GM21526 (cell line): ENCODE data around the gene SPATA13.

Source experiments
- ATAC-seq: cut with Tn5 transposase; IDR thresholded peaks from one replicate; pipeline ENCODE4 v1.9.1; 2021; ENCODE audit warnings: moderate library complexity; ENCODE audit not compliant: unreplicated experiment, low FRiP score

The SPATA13 gene

DNA sequence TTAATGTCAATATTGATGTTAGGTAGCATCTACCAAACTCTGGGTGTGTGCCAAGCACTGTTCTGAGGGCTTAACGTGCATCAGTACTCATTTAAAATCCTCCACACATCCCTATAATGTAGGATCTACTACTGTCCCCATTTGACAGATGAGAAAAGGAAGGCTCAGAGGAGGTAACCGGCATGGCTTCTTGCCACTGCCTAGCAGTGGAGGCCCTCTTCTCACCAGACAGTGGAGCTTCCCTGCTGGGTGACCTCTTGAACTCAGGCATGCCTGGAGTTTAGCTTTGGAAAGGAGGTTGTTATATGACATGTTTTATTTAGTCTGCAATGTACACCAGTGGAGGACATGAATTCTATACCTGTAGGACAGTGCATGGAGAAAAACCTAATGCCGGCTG is 2.1 kb downstream of the SPATA13 start:
- ATAC-seq = no peak

DNA sequence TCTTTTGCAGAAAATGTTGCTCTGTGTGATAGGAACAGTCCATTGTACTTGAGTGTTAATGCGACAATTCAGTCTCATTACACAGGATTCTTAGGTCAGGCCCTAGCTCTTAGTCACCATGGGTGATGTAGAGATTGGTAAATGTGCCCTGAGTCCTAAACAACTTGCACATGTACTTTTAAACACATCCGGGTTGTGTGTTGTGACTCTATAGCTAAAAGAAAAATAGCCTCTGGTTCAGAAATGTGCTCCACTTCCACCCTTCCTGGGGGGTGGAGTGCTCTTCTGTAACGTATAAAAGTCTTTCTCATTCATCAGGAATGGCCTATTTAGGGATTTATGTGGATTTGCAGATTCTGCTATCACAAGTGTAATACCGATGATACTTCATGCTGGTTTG is 5.2 kb downstream of the SPATA13 start:
- no peak for ATAC-seq

DNA sequence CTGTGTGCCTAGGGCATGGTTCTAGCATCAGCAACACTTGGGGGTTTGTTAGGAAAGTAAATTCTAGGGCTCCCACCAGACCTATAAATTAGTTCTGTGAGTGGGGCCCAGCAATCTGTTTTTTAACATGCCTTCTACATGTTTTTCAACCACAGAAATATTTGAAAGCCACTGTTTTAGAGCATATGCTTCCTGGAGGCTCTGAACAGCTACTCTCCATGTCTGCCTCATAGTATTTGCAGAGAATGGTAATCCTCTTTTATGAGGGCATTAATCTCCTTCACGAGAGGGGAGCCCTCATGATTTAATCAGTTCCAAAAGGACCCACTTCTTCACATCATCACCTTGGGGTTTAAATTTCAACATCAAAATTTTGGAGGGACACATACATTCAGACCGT is 6.0 kb downstream of the SPATA13 start:
- ATAC-seq = no peak

DNA sequence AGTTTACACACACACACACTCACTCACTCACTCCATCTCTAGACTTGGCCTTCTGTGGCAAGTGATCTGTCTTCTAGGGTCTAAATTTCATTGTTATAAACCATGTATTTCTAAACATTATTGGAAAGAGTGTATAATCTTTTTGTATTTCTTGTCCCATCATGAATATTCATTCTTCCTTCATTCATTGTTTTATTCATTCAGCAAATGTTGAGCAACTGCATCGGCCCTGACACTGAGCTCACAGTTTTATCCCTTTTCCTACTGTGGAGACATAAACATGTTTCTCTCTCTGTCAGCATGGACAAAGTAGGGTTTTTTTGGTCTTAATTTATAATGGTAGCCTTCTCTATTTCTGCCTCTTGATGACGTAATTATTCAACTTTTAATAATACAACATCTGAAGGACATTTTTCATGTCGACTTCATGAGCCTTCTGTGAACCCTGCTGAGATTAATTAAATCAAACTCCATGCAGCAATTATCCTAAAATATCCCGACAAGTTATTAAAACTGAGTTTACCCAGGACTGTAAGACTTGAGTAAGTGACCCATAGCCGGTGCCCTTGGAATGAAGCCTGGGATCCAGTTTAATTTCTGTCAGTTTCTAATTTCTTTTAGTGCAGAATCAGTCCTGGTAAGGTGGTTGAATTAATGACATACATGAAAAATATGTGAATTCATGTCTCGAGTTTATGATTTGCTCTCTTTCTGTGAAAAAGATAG is 7.3 kb downstream of the SPATA13 start:
- no peak for ATAC-seq

DNA sequence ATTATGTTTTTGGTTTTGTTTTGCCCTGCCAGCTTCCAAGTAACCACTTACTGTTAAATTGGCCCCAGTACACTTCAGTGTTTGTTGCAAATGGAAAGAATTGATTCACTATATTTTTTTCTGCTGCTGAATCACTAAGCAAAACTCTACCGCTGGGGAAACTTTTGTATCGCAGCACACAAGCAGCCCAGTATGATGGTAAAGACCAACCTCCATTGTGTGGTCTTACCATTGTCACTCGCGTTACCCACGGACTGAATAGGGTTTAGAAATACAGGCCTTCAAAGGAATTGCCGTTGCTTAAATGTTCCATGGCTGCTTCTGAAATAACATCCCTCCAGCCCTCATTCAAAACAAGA is 7.9 kb downstream of the SPATA13 start:
- ATAC-seq = no peak

DNA sequence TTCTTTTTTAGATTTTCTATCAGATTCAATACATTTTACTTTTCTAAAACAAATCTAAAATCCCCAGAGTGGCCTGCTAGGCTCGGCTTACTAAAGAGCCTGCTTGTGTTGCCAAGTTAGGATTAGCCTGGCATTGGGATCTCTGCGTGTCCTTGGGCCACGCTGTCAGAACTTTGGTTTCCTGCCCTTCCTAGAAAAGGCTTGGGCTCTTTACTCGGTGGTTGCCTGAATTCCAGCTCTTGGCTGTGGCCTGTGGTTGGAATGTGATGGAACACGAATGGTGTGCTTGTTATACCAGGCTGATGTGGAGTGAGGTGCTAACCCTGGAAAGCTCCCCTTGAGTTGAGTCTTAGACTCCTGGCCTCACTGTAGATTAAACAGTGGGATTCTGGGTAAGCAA is 8.5 kb downstream of the SPATA13 start:
- no peak for ATAC-seq

DNA sequence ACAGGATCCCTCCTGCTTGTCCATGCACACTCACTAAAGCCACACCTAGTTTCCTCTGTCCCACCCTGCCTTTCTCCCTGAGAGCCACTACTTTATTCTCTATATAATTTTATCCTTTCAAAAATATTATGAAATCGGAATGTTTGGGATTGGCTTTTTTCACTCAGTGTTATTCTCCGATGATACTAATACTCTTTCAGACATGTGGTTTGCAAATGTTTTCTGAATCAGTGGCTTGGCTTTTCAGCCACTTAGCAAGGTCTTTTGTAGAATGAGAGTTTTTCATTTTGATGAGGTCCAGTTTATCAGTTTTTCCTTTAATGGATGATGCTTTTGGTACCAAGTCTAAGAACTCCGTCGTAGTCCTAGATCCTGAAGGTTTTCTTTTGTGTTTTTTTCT is 11.6 kb downstream of the SPATA13 start:
- ATAC-seq = no peak

DNA sequence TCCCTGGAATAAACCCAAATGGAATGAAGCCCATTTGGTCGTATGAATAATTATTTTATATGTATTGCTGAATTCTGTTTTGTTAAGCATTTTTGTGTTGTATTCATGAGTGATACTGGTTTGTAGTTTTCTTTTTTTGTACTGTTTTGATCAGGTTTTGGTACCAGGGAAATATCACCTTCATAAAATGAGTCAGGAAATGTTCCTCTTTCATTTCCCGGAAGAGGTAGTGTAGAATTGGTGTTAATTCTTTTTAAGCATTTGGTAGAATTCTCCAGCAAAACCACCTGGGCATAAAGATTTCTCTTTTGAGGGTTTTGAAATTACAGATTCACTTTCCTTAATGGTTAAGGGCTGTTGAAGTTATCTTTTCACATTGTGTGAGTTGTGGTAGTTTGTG is 13.3 kb downstream of the SPATA13 start:
- ATAC-seq = no peak

DNA sequence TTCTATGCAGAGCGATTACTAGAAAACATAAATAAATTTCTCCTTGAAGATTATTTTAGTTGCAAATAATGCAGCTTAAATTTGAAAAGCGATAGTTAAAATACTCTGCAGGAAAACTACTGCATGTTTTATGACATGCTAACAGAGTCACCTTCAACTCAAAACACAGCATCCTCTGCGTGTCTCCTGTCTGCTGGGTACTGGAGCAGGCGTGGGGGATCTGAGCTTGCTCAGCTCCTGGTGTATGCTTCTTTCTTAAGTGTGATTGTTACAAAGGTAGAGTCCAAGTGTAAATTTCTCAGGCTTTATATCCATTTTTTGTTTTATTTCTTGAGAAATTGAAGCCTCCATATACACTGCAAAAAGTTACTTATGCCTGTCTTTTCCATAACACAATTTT is 15.3 kb downstream of the SPATA13 start:
- no peak for ATAC-seq

DNA sequence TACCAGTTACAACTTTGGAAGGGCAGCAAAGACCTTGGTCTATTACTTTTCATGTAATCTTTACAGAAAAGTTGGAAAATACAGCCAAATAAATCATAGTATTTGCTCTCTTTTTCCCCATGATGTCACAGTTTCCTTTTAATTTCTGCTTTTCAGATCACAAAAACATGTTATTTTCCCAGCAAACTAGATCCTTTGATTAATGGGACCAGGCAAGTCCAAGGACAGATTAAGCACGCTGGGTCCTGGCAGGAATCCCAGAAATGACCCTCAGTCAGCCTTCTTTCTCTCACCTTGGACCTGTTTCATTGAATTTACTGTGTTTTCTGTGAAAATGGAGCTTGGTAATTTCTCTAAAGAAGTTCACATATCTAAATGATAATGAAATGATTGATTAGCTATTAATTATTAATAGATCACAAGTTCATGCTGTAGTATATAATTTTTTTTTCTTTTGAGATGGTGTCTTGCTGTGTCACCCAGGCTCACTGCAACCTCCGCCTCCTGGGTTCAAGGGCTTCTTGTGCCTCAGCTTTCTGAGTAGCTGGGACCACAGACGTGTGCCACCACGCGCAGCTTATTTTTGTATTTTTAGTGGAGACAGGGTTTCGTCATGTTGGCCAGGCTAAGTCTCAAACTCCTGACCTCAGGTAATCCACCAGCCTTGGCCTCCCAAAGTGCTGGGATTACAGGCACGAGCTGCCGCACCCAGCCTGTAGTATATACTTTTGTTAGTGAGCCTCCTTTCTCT is 16.0 kb downstream of the SPATA13 start:
- no peak for ATAC-seq

DNA sequence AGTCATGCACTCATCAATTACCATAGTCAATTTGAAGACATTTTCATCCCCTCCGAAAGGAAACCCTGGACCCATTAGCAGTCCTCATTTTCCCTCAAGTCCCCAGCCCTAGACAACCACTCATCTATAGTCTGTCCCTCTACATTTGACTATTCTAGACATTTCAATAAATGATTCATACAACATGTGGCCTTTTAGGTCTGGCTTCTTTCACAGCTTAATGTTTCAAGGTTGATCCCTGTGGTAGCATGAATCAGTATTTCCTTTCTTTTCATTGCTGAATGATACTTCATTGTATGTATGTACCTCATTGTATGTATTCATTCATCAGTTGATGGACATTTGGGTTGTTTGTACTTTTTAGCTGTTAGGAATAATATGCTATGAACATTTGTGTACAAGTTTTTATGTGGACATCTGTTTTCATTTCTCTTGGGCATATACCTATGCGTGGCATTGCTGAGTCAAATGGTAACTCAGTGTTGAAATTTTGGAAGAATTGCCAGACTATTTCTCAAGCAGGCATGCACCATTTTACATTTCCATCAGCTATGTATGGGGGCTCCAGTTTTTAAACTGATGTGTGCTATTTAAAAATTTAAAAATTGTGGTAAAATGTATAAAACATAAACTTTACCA is 18.4 kb downstream of the SPATA13 start:
- no peak for ATAC-seq

DNA sequence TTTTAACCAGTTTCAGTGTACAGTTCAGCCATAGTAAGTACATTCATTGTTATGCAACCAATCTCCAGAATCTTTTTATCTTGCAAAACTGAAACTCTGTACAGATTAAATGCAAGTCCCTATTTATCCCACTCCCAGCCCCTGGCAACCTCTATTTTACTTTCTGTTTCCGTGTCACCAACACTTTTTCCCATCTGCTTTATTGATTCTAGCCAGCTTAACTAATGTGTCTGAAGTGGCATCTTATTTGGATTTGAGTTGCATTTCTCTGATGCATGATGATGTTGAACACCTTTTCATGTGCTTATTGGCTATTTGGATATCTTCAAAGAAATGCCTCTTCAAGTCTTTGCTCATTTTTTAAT is 18.9 kb downstream of the SPATA13 start:
- no peak for ATAC-seq

DNA sequence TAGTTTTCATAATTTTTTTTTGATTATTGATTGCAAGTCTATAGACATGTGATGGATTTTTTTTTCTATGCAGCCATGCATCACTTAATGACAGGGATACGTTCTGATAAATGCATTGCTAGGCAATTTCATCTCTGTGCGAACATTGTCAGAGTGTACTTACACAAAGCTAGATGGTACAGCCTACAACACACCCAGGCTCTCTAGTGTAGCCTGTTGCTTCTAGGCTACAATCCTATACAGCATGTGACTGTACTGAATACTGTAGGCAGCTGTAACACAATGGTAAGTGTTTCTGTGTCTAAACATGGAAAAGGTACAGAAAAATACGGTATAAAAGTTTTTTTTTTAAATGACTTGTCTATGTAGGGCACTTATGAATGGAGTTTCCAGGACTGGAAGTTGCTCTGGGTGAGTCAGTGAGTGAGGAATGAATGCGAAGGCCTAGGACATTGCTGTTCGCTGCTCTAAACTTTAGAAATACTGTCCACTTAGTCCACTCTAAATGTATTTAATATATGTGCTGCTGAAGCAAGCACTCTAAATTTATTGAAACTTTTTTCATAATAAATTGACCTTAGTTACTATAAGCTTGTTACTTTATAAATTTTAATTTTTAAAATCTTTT is 20.3 kb downstream of the SPATA13 start:
- ATAC-seq = no peak

DNA sequence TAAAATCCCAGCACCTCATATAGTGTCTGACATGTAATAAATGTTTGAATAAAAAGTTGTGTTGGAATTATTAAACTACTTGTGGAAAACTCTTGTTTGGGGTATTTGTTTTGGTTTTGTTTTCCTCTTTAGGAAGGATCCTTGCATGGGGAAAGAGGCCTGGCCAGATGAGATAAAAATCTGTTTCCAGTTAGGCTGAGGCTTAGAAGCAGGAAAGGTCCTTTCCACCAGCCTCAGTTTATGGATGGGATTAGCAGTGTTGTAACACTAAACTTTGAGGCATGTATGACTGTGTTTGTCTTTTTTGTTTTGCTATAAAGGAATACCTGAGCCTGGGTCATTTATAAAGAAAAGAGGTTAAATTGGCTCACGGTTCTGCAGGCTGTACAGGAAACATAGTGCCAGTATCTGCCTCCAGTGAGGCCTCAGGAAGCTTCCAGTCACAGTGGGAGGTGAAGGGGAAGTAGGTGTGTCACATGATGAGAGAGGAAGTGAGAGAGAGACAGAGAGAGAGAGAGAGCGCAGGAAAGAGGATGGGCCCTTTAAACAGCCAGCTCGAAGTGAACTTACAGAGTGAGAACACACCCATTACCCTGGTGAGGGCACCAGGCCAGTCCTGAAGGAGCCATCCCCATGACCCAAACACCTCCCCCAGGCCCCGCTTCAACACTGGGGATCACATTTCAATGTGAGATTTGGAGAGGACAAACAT is 21.6 kb downstream of the SPATA13 start:
- no peak for ATAC-seq

DNA sequence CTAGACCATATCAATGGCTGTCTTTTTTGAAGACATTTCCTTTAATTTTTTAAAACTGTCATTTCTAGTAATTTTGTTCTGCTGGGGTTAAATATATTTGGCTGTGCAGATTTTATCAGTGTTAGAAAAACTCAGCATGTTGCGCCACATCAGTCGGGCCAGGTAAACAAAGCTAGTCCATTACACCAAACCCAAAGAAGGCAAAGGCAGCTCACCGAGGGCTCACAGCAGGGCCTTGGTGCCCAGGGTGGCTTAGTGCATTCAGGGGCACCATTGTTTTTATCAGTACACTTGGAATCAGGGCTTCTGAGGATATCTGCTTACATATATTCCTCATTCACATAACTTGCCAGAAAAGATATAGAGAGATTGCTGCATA is 22.2 kb downstream of the SPATA13 start:
- ATAC-seq = no peak

DNA sequence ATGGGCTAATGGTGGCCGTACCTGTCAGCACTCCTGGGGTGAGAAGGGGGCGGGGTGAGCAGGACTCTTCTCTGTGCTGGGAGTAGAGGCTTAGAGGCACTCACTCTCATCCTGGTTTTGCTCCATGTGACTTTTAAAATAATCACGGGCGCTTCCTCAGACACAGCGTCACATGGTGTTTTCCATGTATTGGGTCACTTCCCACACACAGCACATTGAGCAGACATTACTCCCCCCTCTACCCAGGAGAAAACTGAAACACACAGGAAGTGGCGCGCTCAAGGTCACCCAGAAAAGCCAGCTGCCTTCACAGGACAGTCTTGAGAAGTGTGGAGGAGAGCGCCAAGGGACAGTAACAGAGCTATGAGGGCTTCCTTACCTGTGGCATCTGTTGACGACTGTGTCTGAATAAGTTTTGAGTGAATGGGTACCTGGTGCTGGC is 23.2 kb downstream of the SPATA13 start:
- no peak for ATAC-seq

DNA sequence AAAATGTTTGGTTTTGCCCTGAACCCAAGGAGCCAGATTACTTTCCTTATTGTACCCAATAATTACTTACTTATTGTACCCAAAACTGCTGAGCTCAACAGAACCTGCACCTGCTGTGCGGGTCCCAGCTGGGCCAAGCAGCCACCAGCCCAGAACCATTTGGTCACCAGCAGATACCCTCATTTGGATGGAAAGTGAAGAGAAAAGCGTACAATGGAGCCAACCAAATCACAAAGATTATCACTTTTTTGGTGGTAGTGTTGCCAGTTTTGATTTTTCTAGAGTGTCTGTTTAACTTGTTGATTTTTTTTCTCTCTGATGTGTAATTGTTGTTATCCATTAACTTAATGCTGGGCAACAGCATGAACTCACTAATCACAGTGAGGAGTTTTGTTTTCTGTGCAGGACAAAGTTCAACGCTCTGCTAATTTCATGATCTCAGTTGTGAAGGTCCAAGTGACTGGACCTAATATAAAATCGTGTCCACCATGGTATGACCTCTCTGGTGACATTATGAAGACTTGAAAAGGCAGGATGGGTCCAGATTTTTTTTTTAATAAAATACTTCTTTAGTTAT is 23.8 kb downstream of the SPATA13 start:
- ATAC-seq = no peak

DNA sequence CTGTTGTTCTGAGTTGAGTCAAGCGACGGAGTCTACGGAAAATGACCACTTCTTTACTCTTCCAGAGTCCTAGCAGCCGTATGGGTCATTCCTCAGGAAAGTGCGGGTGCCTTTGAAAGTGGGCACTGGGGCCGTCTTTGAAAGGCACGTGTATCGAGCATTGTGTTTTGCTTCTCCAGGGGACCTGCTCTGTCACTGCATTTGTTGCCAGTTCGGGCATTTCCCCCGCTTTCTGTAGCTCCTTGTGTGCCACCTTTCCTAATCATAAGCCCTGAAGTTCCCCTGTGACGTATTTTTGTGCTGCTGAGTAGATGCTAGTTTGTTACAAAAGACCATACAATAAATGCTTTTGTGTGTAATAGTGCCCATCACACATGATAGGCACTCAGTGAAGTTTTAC is 24.4 kb downstream of the SPATA13 start:
- ATAC-seq = no peak

DNA sequence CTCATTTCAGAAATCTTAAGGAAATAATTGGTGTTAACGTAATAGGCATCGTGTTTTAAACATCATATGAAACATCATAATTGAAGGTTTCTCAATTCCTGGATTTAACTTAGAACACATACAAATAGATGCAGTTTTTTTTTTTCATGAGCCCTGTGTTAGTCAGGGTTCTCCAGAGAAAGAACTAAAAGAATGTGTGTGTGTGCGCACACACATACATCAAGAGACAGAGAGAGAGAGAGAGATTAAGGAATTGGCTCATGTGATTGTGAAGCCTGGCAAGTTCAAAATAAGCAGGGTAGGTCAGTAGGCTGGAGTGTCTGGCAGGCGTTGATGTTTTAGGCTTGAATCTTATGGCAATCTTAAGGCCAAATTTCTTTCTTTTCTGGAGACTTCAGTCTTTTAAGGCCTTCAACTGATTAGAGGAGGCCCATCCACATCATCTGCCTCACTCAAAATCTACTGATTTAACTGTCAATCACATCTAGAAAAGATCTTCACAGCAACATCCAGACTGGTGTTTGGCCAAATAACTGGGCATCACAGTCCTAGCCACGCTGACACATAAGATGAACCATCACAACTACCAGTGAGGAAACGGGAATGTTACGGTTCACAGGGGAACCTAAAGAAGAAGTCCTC is 25.2 kb downstream of the SPATA13 start:
- no peak for ATAC-seq

DNA sequence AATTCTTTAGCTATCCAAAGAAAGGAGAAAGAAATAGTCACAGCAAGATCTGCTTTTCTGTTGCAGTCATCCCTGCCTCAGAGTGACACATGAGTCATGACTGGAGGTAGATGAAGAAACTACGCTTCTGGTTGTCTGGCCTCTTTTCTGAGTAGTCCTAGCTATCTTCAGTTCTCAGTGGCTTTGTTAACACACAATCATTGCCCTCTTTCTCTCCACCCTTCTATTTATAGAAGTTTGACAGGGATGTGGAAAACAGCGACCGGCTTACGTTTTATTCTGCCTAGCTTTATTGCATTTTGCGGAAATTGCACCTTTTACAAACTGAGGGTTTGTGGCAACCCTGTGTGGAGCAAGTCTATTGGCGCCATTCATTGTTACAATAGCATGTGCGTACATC is 26.7 kb downstream of the SPATA13 start:
- ATAC-seq = no peak
